Measurements from ENCODE around the gene CAPG.

DNA sequence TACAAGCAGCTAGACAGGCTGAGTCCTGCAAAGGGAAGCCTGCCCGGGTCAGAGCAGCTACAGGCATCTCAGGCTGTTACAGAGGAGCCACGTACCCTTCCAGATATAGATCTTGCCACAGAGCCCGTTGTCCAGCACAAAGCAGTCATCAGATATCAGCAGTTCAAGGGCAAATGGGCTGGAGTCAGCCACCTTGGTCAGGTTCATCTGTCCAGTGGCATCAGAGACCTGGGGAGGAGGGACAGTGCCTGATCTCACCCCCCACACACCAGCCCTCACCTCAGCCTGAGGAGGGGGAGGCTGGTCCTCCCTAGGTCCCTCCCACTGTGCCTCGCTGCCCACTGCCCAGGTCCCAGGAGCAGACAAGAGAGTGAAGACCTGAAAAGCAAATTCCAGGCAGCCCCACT, 12.2 kb downstream of the CAPG start:
- TF ChIP-seq, protein P1, sequence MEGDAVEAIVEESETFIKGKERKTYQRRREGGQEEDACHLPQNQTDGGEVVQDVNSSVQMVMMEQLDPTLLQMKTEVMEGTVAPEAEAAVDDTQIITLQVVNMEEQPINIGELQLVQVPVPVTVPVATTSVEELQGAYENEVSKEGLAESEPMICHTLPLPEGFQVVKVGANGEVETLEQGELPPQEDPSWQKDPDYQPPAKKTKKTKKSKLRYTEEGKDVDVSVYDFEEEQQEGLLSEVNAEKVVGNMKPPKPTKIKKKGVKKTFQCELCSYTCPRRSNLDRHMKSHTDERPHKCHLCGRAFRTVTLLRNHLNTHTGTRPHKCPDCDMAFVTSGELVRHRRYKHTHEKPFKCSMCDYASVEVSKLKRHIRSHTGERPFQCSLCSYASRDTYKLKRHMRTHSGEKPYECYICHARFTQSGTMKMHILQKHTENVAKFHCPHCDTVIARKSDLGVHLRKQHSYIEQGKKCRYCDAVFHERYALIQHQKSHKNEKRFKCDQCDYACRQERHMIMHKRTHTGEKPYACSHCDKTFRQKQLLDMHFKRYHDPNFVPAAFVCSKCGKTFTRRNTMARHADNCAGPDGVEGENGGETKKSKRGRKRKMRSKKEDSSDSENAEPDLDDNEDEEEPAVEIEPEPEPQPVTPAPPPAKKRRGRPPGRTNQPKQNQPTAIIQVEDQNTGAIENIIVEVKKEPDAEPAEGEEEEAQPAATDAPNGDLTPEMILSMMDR (IDR thresholded peaks at IDR 0.05): no peak
- TF ChIP-seq POLR2AphosphoS5 (IDR thresholded peaks at IDR 0.05): no peak
- no peak for TF ChIP-seq POLR2A (IDR thresholded peaks at IDR 0.05)

Data from upper lobe of left lung (tissue), 4 donors.